ENCODE results near the gene PDIK1L.

DNA sequence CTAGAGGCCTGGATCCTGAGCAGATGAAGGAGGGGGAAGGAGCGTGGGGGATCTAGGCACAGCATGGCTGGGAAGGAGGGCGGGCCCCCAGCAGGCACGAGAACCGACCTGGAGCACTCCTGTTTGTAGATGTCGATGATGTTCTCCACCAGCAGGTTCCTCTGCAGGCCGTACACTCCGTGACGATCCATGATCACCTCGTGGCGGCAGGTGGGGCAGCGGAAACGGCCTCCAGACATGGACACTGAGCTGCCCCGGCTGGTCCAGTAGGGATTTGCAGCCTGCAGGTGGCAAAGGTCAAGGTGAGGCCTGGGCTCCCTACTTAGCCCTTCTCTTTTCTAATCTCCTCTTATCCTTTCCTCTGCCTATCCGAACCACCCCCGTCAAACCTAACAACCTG is 45.5 kb upstream of the PDIK1L start:
- TF ChIP-seq, protein P1, sequence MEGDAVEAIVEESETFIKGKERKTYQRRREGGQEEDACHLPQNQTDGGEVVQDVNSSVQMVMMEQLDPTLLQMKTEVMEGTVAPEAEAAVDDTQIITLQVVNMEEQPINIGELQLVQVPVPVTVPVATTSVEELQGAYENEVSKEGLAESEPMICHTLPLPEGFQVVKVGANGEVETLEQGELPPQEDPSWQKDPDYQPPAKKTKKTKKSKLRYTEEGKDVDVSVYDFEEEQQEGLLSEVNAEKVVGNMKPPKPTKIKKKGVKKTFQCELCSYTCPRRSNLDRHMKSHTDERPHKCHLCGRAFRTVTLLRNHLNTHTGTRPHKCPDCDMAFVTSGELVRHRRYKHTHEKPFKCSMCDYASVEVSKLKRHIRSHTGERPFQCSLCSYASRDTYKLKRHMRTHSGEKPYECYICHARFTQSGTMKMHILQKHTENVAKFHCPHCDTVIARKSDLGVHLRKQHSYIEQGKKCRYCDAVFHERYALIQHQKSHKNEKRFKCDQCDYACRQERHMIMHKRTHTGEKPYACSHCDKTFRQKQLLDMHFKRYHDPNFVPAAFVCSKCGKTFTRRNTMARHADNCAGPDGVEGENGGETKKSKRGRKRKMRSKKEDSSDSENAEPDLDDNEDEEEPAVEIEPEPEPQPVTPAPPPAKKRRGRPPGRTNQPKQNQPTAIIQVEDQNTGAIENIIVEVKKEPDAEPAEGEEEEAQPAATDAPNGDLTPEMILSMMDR (IDR thresholded peaks at IDR 0.05): no peak
- no peak for TF ChIP-seq EZH2phosphoT487 (IDR thresholded peaks at IDR 0.05)
- TF ChIP-seq EZH2 (IDR thresholded peaks at IDR 0.05): no peak
